Lower leg skin (tissue), 4 donors: Measurements from ENCODE around the gene EXOC1. TPM values are rescaled to one million over a fixed set of nuclear protein-coding genes. Genes with fewer than 3 reads are reported as not detected.

Source experiments
- DNase-seq, 2 donors: peaks; one replicate each; pipeline ENCODE4 v3.0.0-alpha.2; 2019; ENCODE audit warnings: low spot score in 2 of 2
- H3K4me3 ChIP-seq: fragments of 200-600 bp; sonication (generic); 2 replicates; pipeline ENCODE4 v1.5.1; 2017; ENCODE audit warnings: mild to moderate bottlenecking, low read depth; ENCODE audit not compliant: poor library complexity, severe bottlenecking
- CTCF ChIP-seq, 3 donors: fragments of 450-650 bp; IDR thresholded peaks; one replicate each; pipeline ENCODE4 v1.5.1; 2016; ENCODE audit warnings: antibody characterized with exemption in 3 of 3, mild to moderate bottlenecking in 3 of 3, moderate library complexity in 2 of 3
- POLR2A ChIP-seq, 2 donors: fragments of 450-650 bp; IDR thresholded peaks; one replicate each; pipeline ENCODE4 v1.6.1; 2016 to 2017; ENCODE audit warnings: antibody characterized with exemption in 2 of 2, mild to moderate bottlenecking in 1 of 2, moderate library complexity in 1 of 2
- WGBS, 2 donors: methylation state at CpG; one replicate each; pipeline ENCODE4 v1.1.5; 2018; 5-methylcytosine and 5-hydroxymethylcytosine counted together
- intact Hi-C: fragments of 100-400 bp; cut with DNase I; formaldehyde crosslinking; loops from one replicate; pipeline ENCODE4 v1.15.0; 2023; ENCODE audit warnings: low total_unique reads
- total RNA-seq, 4 donors: library from RNA; depleted of rRNA; stranded (reverse); fragments of >200 nt; gene quantifications; one replicate each; pipeline ENCODE4 v1.1.0, GENCODE V29; 2016

The EXOC1 gene
- total RNA-seq, 4 donors from 2014 or later: 31.3 to 40.6 (median 36.8) TPM

- no peak for TF ChIP-seq CTCF (IDR thresholded peaks at IDR 0.05)
- no peak for TF ChIP-seq POLR2A (IDR thresholded peaks at IDR 0.05)
- no peak for DNase-seq
- intact Hi-C loops: no loop called here
- no peak overlapping the region for H3K4me3 ChIP-seq
- WGBS, 2 donors: 93 to 97% methylated on average over 1 of the region's 1 CpG
Measured at GRCh38 chr4:55910140-55910539, 56.7 kb downstream of the EXOC1 start.

- DNase-seq: no peak
- intact Hi-C loops: no loop called here
- WGBS, 2 donors: 64 to 71% methylated on average over 6 of the region's 6 CpGs
Measured at GRCh38 chr4:55912249-55912648, 58.8 kb downstream of the EXOC1 start.

GRCh38 chr4:55920571-55920970 lies 67.1 kb downstream of the EXOC1 start:
- WGBS, 2 donors: 62 to 70% methylated on average over 5 of the region's 5 CpGs
- no peak overlapping the region for H3K4me3 ChIP-seq
- TF ChIP-seq POLR2A (IDR thresholded peaks at IDR 0.05): no peak
- no peak for TF ChIP-seq CTCF (IDR thresholded peaks at IDR 0.05)
- DNase-seq: peak in 1 of 2 donors; percentile 19
- intact Hi-C loops: no loop called here

More at GRCh38 chr4:55912249-55912648, 58.8 kb downstream of the EXOC1 start:
- H3K4me3 ChIP-seq: no peak overlapping the region
- TF ChIP-seq CTCF (IDR thresholded peaks at IDR 0.05): no peak
- no peak for TF ChIP-seq POLR2A (IDR thresholded peaks at IDR 0.05)

GRCh38 chr4:55921093-55921492 lies 67.6 kb downstream of the EXOC1 start:
- no peak overlapping the region for H3K4me3 ChIP-seq
- 70 to 77% methylated on average over 3 of the region's 3 CpGs for WGBS, 2 donors
- DNase-seq: no peak
- TF ChIP-seq POLR2A (IDR thresholded peaks at IDR 0.05): no peak
- no peak for TF ChIP-seq CTCF (IDR thresholded peaks at IDR 0.05)
- intact Hi-C loops: no loop called here

GRCh38 chr4:55925241-55925640 lies 71.8 kb downstream of the EXOC1 start:
- intact Hi-C loops: no loop called here
- TF ChIP-seq CTCF (IDR thresholded peaks at IDR 0.05): no peak
- no peak for TF ChIP-seq POLR2A (IDR thresholded peaks at IDR 0.05)
- WGBS, 2 donors: 78 to 82% methylated on average over 4 of the region's 4 CpGs
- no peak overlapping the region for H3K4me3 ChIP-seq
- DNase-seq: no peak

- no peak overlapping the region for H3K4me3 ChIP-seq
- TF ChIP-seq POLR2A (IDR thresholded peaks at IDR 0.05) (no peak), CTCF (IDR thresholded peaks at IDR 0.05) (no peak)
- DNase-seq: no peak
- intact Hi-C loops: no loop called here
Measured at GRCh38 chr4:55926610-55927009, 73.2 kb downstream of the EXOC1 start.
